Stomach smooth muscle (tissue), 2 donors: Measurements from ENCODE around the gene PLD6.
"Not testable (repeated sequence)": the region's sequence is repeated elsewhere in the genome, so short reads cannot be mapped to it uniquely, and the experiment has no call there.

Experiments
- H3K27ac ChIP-seq: one replicate; pipeline ENCODE4 v1.7.0; 2013; ENCODE audit warnings: mild to moderate bottlenecking, low read length, inconsistent platforms
- H3K27me3 ChIP-seq, 2 donors: one replicate each; pipeline ENCODE4 v1.7.0; 2013; ENCODE audit warnings: low read length in 2 of 2; ENCODE audit not compliant: insufficient read depth in 2 of 2, control insufficient read depth in 1 of 2
- H3K36me3 ChIP-seq, 2 donors: one replicate each; pipeline ENCODE4 v1.7.0; 2013; ENCODE audit warnings: low read length in 2 of 2; ENCODE audit not compliant: control insufficient read depth in 2 of 2, insufficient read depth in 2 of 2
- H3K4me1 ChIP-seq: one replicate; pipeline ENCODE4 v1.7.0; 2013; ENCODE audit warnings: low read length; ENCODE audit not compliant: control insufficient read depth, insufficient read depth
- H3K4me3 ChIP-seq, 2 donors: one replicate each; pipeline ENCODE4 v1.7.0; 2013; ENCODE audit warnings: low read length in 2 of 2
- H3K9ac ChIP-seq, 2 donors: one replicate each; pipeline ENCODE4 v1.7.0; 2013; ENCODE audit warnings: low read length in 2 of 2, mild to moderate bottlenecking in 1 of 2
- H3K9me3 ChIP-seq, 2 donors: one replicate each; pipeline ENCODE4 v1.7.0; 2013; ENCODE audit warnings: low read length in 2 of 2; ENCODE audit not compliant: control insufficient read depth in 2 of 2
- donor health status: healthy.
- donor health status: Pancreatic carcinoma.

The PLD6 gene

DNA sequence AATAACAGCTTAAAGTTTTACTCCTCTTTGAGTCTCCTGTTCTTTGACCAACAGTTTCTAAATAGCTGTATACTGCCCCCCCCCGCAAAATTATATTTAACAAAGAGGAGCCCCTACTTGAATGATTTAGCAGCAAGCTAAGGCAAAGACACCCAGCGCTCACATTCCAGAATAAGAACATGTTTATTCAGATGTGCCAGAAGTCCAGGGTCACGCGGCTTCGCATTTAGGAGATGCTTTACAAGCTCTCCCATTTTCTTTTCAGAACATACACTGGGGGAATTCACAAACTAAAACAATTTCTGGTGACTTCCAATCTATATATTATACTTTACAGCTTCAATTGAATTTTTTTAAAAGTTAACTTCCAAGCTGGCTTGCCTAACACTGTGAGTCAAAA, 5.3 kb downstream of the PLD6 start:
- Histone ChIP-seq H3K9ac (peak overlapping the region in 1 of 2 donors; percentile 52), H3K36me3 (peaks cover 3 to 4% of the 10 kb centered on the region in 2 donors), H3K27me3 (no peaks in the 10 kb centered on the region), H3K27ac (peak overlapping the region; percentile 78), H3K4me1 (peaks cover 61% of the 10 kb centered on the region), H3K4me3 (peak overlapping the region in 1 of 2 donors; percentile 49), H3K9me3 (no peaks in the 10 kb centered on the region)

GRCh38 chr17:17200311-17200710, 5.8 kb downstream of the PLD6 start:
- Histone ChIP-seq H3K4me3 (peak overlapping the region in 1 of 2 donors; percentile 29), H3K27ac (peak overlapping the region; percentile 78), H3K36me3 (peaks cover 3 to 4% of the 10 kb centered on the region in 2 donors), H3K4me1 (peaks cover 56% of the 10 kb centered on the region), H3K27me3 (no peaks in the 10 kb centered on the region), H3K9me3 (no peaks in the 10 kb centered on the region), H3K9ac (peak overlapping the region in 1 of 2 donors; percentile 39)

- Histone ChIP-seq H3K27ac (no peak overlapping the region), H3K4me3 (no peak overlapping the region), H3K4me1 (peaks cover 35% of the 10 kb centered on the region), H3K27me3 (no peaks in the 10 kb centered on the region), H3K9me3 (no peaks in the 10 kb centered on the region), H3K36me3 (peaks cover 3 to 4% of the 10 kb centered on the region in 2 donors), H3K9ac (no peak overlapping the region)
These were observed 7.9 kb downstream of the PLD6 start for GRCh38 chr17:17198281-17198680.

DNA sequence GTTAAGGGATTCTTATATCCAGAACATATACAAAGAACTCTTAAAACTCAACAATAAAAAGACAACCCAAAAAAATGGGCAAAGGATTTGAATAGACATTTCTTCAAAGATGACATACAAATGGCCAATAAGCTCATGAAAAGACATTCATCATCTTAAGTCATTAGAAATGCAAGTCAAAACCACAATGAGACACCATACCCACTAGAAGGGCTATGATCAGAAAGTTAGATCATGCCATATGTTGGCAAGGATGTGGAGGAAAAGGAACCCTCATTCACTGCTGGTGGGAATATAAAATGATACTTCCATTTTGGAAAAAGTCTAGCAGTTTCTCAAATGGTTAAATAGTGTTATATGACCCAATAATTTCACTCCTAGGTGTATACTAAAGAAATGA, 9.4 kb downstream of the PLD6 start:
- Histone ChIP-seq H3K27ac (no peak overlapping the region), H3K36me3 (no peaks in the 10 kb centered on the region), H3K9ac (no peak overlapping the region), H3K4me3 (no peak overlapping the region), H3K27me3 (no peaks in the 10 kb centered on the region), H3K4me1 (peaks cover 24% of the 10 kb centered on the region), H3K9me3 (no peaks in the 10 kb centered on the region)

- not testable (repeated sequence) for H3K9ac ChIP-seq, H3K36me3 ChIP-seq, H3K4me3 ChIP-seq, H3K9me3 ChIP-seq, H3K27ac ChIP-seq, H3K27me3 ChIP-seq
- H3K4me1 ChIP-seq = peaks cover 22% of the 10 kb centered on the region
These were observed 10.7 kb downstream of the PLD6 start for GRCh38 chr17:17195466-17195865.

- H3K27ac ChIP-seq = peak overlapping the region; percentile 70
- no peaks in the 10 kb centered on the region for H3K27me3 ChIP-seq
These were observed 14.2 kb downstream of the PLD6 start for GRCh38 chr17:17191961-17192381.

DNA sequence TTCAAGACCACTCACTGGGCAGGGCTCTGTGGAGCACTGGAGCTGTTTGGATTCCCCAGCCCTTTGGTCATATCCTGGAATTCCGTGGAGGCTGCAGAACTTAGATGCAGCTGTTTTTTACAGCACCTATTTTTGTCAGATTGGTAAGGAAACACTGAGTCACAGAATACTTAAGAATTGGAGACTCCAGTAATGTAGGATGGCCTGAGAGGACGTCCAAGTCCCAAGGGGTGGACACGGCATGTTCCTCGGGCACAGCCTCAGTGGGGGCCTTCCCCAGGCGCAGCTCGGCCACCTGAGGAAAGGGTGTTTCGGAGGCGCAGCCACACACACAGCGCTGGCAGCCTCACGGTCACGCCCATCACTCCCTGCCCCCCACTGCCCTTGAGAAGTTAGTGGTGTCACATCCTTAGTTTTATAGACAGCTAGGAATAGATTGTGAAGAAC, 14.8 kb downstream of the PLD6 start:
- H3K27me3 ChIP-seq = no peaks in the 10 kb centered on the region
- no peak overlapping the region for H3K4me3 ChIP-seq
- H3K9me3 ChIP-seq = no peaks in the 10 kb centered on the region
- peaks cover 0 to 11% of the 10 kb centered on the region in 2 donors for H3K36me3 ChIP-seq
- H3K9ac ChIP-seq = no peak overlapping the region
- peak overlapping the region; percentile 70 for H3K27ac ChIP-seq
- H3K4me1 ChIP-seq = peaks cover 30% of the 10 kb centered on the region

More at GRCh38 chr17:17191961-17192381, 14.2 kb downstream of the PLD6 start:
- peaks cover 0 to 11% of the 10 kb centered on the region in 2 donors for H3K36me3 ChIP-seq
- H3K9ac ChIP-seq = no peak overlapping the region
- H3K4me3 ChIP-seq = no peak overlapping the region
- H3K4me1 ChIP-seq = peaks cover 28% of the 10 kb centered on the region
- no peaks in the 10 kb centered on the region for H3K9me3 ChIP-seq

- no peaks in the 10 kb centered on the region for H3K27me3 ChIP-seq
- H3K9me3 ChIP-seq = no peaks in the 10 kb centered on the region
- H3K4me1 ChIP-seq = peaks cover 30% of the 10 kb centered on the region
- H3K9ac ChIP-seq = no peak overlapping the region
- H3K36me3 ChIP-seq = peaks cover 0 to 11% of the 10 kb centered on the region in 2 donors
- H3K4me3 ChIP-seq = no peak overlapping the region
- H3K27ac ChIP-seq = peak overlapping the region; percentile 41
These were observed 15.9 kb downstream of the PLD6 start for GRCh38 chr17:17190188-17190587.

GRCh38 chr17:17189559-17189958, 16.6 kb downstream of the PLD6 start:
- Histone ChIP-seq H3K27me3 (no peaks in the 10 kb centered on the region), H3K36me3 (peaks cover 0 to 11% of the 10 kb centered on the region in 2 donors), H3K27ac (peak overlapping the region; percentile 41), H3K4me1 (peaks cover 30% of the 10 kb centered on the region), H3K9me3 (no peaks in the 10 kb centered on the region), H3K9ac (no peak overlapping the region), H3K4me3 (no peak overlapping the region)

DNA sequence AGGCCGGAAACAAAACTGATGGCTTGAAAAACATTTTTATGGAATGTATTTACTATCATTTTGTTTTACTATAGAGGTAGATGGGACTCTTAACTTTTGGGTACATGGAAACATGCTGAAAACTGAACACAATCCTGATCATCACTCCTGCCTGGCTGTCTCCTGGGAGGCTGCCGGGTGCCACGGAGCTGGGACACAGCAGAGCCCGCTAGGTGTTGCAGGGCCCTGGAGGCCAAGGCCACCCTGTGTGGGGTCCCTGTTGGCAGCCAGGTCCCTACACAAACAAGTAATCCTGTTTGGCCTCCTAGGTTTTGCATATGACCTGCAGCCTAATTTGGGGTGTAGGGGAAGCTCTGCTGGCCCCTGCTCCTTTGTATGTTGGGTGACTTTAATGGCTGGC, 17.5 kb downstream of the PLD6 start:
- Histone ChIP-seq H3K36me3 (peaks cover 0 to 16% of the 10 kb centered on the region in 2 donors), H3K27ac (no peak overlapping the region), H3K4me1 (peaks cover 30% of the 10 kb centered on the region), H3K4me3 (no peak overlapping the region), H3K27me3 (no peaks in the 10 kb centered on the region), H3K9ac (no peak overlapping the region), H3K9me3 (no peaks in the 10 kb centered on the region)

DNA sequence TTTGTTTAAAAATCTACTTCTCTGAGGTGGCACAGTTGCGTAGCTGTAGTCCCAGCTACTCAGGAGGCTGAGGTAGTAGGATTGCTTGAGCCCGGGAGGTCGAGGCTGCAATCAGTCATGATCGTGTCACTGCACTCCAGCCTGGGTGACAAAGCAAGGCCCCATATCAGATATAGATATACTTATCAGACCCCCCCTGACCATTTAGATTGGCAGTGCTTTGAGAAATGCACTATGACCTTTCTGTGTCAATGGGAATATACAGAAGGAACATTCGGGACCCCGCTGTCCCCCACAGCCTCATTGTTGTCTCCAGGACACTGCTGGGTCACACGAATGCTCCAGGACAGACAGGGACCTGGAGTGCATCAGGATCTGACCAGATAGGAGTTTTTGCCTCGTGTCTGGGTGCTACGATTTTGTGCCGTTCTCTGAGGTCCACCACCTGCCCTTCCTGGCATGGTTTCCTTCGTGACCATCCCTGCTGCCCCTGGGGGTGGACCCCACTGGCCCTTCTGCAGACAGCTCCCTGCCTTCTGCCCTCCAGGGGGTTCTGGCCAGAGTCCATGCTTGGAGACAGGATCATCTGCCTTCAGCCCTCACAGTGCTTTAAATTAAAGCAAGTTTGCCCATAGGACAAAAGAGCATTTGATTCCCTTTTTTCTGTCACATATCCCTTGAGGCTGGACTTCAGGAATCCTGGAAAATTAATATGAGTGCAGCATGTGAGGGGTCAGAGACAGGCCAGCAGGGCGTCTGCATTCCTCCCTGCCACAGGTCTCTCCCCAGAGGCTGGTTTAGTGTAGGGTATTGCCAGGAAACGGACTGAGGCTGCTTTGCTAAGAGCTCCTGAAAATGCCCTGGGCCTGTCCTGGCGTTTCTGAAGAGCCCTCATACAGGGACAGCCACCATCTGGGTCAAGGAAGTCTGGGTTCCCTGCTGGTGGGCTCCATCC, 19.3 kb downstream of the PLD6 start:
- Histone ChIP-seq H3K9ac (no peak overlapping the region), H3K4me3 (no peak overlapping the region), H3K27ac (no peak overlapping the region), H3K4me1 (peaks cover 27% of the 10 kb centered on the region), H3K9me3 (no peaks in the 10 kb centered on the region), H3K36me3 (peaks cover 8 to 24% of the 10 kb centered on the region in 2 donors), H3K27me3 (no peaks in the 10 kb centered on the region)
